ENCODE data around the gene CRELD2.

CRELD2 gene

GRCh38 chr22:49910229-49911155 lies 7.9 kb upstream of the CRELD2 start:
- H3K27ac ChIP-seq (ENCODE audit: insufficient read depth, low read length, poor library complexity, severe bottlenecking), result no peak overlapping the region
- H3K36me3 ChIP-seq (ENCODE audit: control insufficient read depth, insufficient read depth, low read length), result peaks cover 52% of the 10 kb centered on the region

GRCh38 chr22:49911881-49912625 lies 6.4 kb upstream of the CRELD2 start:
- Histone ChIP-seq H3K4me1 (ENCODE audit: control insufficient read depth, insufficient read depth, low read length, poor library complexity, severe bottlenecking) (peaks cover 2% of the 10 kb centered on the region), H3K27me3 (replicated peaks; ENCODE audit: control insufficient read depth, insufficient read depth, low read length, poor library complexity, severe bottlenecking) (no peaks in the 10 kb centered on the region), H3K4me3 (ENCODE audit: insufficient read depth, low read depth, low read length, poor library complexity, severe bottlenecking) (no peak overlapping the region), H3K27ac (ENCODE audit: insufficient read depth, low read length, poor library complexity, severe bottlenecking) (no peak overlapping the region), H3K9me3 (ENCODE audit: control insufficient read depth, low read length) (no peaks in the 10 kb centered on the region), H3K36me3 (ENCODE audit: control insufficient read depth, insufficient read depth, low read length) (peaks cover 42% of the 10 kb centered on the region)
- DNase-seq, result no peak

More at GRCh38 chr22:49910229-49911155, 7.9 kb upstream of the CRELD2 start:
- no peak for DNase-seq
- no peak overlapping the region for H3K4me3 ChIP-seq (ENCODE audit: insufficient read depth, low read depth, low read length, poor library complexity, severe bottlenecking)
- H3K27me3 ChIP-seq (replicated peaks; ENCODE audit: control insufficient read depth, insufficient read depth, low read length, poor library complexity, severe bottlenecking), result no peaks in the 10 kb centered on the region
- no peaks in the 10 kb centered on the region for H3K9me3 ChIP-seq (ENCODE audit: control insufficient read depth, low read length)
- no peaks in the 10 kb centered on the region for H3K4me1 ChIP-seq (ENCODE audit: control insufficient read depth, insufficient read depth, low read length, poor library complexity, severe bottlenecking)

- DNase-seq, result no peak
- no peaks in the 10 kb centered on the region for H3K27me3 ChIP-seq (replicated peaks; ENCODE audit: control insufficient read depth, insufficient read depth, low read length, poor library complexity, severe bottlenecking)
- H3K36me3 ChIP-seq (ENCODE audit: control insufficient read depth, insufficient read depth, low read length), result peaks cover 34% of the 10 kb centered on the region
- no peak overlapping the region for H3K27ac ChIP-seq (ENCODE audit: insufficient read depth, low read length, poor library complexity, severe bottlenecking)
- peaks cover 11% of the 10 kb centered on the region for H3K4me1 ChIP-seq (ENCODE audit: control insufficient read depth, insufficient read depth, low read length, poor library complexity, severe bottlenecking)
- no peak overlapping the region for H3K4me3 ChIP-seq (ENCODE audit: insufficient read depth, low read depth, low read length, poor library complexity, severe bottlenecking)
- no peaks in the 10 kb centered on the region for H3K9me3 ChIP-seq (ENCODE audit: control insufficient read depth, low read length)
Observed at GRCh38 chr22:49913026-49913425, 5.4 kb upstream of the CRELD2 start.

GRCh38 chr22:49913446-49913845 lies 5.0 kb upstream of the CRELD2 start:
- peaks cover 32% of the 10 kb centered on the region for H3K36me3 ChIP-seq (ENCODE audit: control insufficient read depth, insufficient read depth, low read length)
- no peaks in the 10 kb centered on the region for H3K9me3 ChIP-seq (ENCODE audit: control insufficient read depth, low read length)

GRCh38 chr22:49914256-49914655 lies 4.2 kb upstream of the CRELD2 start:
- Histone ChIP-seq H3K27me3 (replicated peaks; ENCODE audit: control insufficient read depth, insufficient read depth, low read length, poor library complexity, severe bottlenecking) (no peaks in the 10 kb centered on the region), H3K9me3 (ENCODE audit: control insufficient read depth, low read length) (no peaks in the 10 kb centered on the region), H3K4me1 (ENCODE audit: control insufficient read depth, insufficient read depth, low read length, poor library complexity, severe bottlenecking) (peaks cover 16% of the 10 kb centered on the region), H3K36me3 (ENCODE audit: control insufficient read depth, insufficient read depth, low read length) (peaks cover 28% of the 10 kb centered on the region), H3K4me3 (ENCODE audit: insufficient read depth, low read depth, low read length, poor library complexity, severe bottlenecking) (no peak overlapping the region), H3K27ac (ENCODE audit: insufficient read depth, low read length, poor library complexity, severe bottlenecking) (no peak overlapping the region)
- no peak for DNase-seq

More at GRCh38 chr22:49913446-49913845, 5.0 kb upstream of the CRELD2 start:
- Histone ChIP-seq H3K27me3 (replicated peaks; ENCODE audit: control insufficient read depth, insufficient read depth, low read length, poor library complexity, severe bottlenecking) (no peaks in the 10 kb centered on the region), H3K4me1 (ENCODE audit: control insufficient read depth, insufficient read depth, low read length, poor library complexity, severe bottlenecking) (peaks cover 11% of the 10 kb centered on the region), H3K4me3 (ENCODE audit: insufficient read depth, low read depth, low read length, poor library complexity, severe bottlenecking) (no peak overlapping the region), H3K27ac (ENCODE audit: insufficient read depth, low read length, poor library complexity, severe bottlenecking) (no peak overlapping the region)
- DNase-seq, result no peak

- H3K4me1 ChIP-seq (ENCODE audit: control insufficient read depth, insufficient read depth, low read length, poor library complexity, severe bottlenecking), result peaks cover 22% of the 10 kb centered on the region
- no peaks in the 10 kb centered on the region for H3K27me3 ChIP-seq (replicated peaks; ENCODE audit: control insufficient read depth, insufficient read depth, low read length, poor library complexity, severe bottlenecking)
- H3K36me3 ChIP-seq (ENCODE audit: control insufficient read depth, insufficient read depth, low read length), result peaks cover 16% of the 10 kb centered on the region
- no peak overlapping the region for H3K27ac ChIP-seq (ENCODE audit: insufficient read depth, low read length, poor library complexity, severe bottlenecking)
- H3K4me3 ChIP-seq (ENCODE audit: insufficient read depth, low read depth, low read length, poor library complexity, severe bottlenecking), result no peak overlapping the region
- no peaks in the 10 kb centered on the region for H3K9me3 ChIP-seq (ENCODE audit: control insufficient read depth, low read length)
- DNase-seq, result no peak
Observed at GRCh38 chr22:49915610-49916009, 2.8 kb upstream of the CRELD2 start.

GRCh38 chr22:49916831-49917230 lies 1.6 kb upstream of the CRELD2 start:
- peaks cover 22% of the 10 kb centered on the region for H3K4me1 ChIP-seq (ENCODE audit: control insufficient read depth, insufficient read depth, low read length, poor library complexity, severe bottlenecking)
- peak overlapping the region; percentile 97 for H3K4me3 ChIP-seq (ENCODE audit: insufficient read depth, low read depth, low read length, poor library complexity, severe bottlenecking)
- no peak overlapping the region for H3K27ac ChIP-seq (ENCODE audit: insufficient read depth, low read length, poor library complexity, severe bottlenecking)
- H3K27me3 ChIP-seq (replicated peaks; ENCODE audit: control insufficient read depth, insufficient read depth, low read length, poor library complexity, severe bottlenecking), result no peaks in the 10 kb centered on the region
- no peak for DNase-seq
- H3K9me3 ChIP-seq (ENCODE audit: control insufficient read depth, low read length), result no peaks in the 10 kb centered on the region
- H3K36me3 ChIP-seq (ENCODE audit: control insufficient read depth, insufficient read depth, low read length), result peaks cover 17% of the 10 kb centered on the region

- Histone ChIP-seq H3K4me1 (ENCODE audit: control insufficient read depth, insufficient read depth, low read length, poor library complexity, severe bottlenecking) (peaks cover 22% of the 10 kb centered on the region), H3K36me3 (ENCODE audit: control insufficient read depth, insufficient read depth, low read length) (peaks cover 10% of the 10 kb centered on the region), H3K27ac (ENCODE audit: insufficient read depth, low read length, poor library complexity, severe bottlenecking) (peak overlapping the region; percentile 95), H3K27me3 (replicated peaks; ENCODE audit: control insufficient read depth, insufficient read depth, low read length, poor library complexity, severe bottlenecking) (no peaks in the 10 kb centered on the region), H3K9me3 (ENCODE audit: control insufficient read depth, low read length) (no peaks in the 10 kb centered on the region), H3K4me3 (ENCODE audit: insufficient read depth, low read depth, low read length, poor library complexity, severe bottlenecking) (peak overlapping the region; percentile 97)
- DNase-seq, result no peak
Observed at GRCh38 chr22:49918911-49919881, 762 bp downstream of the CRELD2 start.

- Histone ChIP-seq H3K9me3 (ENCODE audit: control insufficient read depth, low read length) (no peaks in the 10 kb centered on the region), H3K27me3 (replicated peaks; ENCODE audit: control insufficient read depth, insufficient read depth, low read length, poor library complexity, severe bottlenecking) (no peaks in the 10 kb centered on the region), H3K4me1 (ENCODE audit: control insufficient read depth, insufficient read depth, low read length, poor library complexity, severe bottlenecking) (peaks cover 29% of the 10 kb centered on the region), H3K36me3 (ENCODE audit: control insufficient read depth, insufficient read depth, low read length) (peaks cover 7% of the 10 kb centered on the region), H3K4me3 (ENCODE audit: insufficient read depth, low read depth, low read length, poor library complexity, severe bottlenecking) (no peak overlapping the region), H3K27ac (ENCODE audit: insufficient read depth, low read length, poor library complexity, severe bottlenecking) (no peak overlapping the region)
- no peak for DNase-seq
Observed at GRCh38 chr22:49920859-49921258, 2.4 kb downstream of the CRELD2 start.
